Esophagus muscularis mucosa (tissue), 4 donors: Measurements from ENCODE around the gene POLR2J.
"Not testable (repeated sequence)": the region's sequence is repeated elsewhere in the genome, so short reads cannot be mapped to it uniquely, and the experiment has no call there.

ENCODE experiments used
- EP300 ChIP-seq: sonication (generic); formaldehyde crosslinking; IDR thresholded peaks from one replicate; pipeline ENCODE4 v1.6.1; 2017; ENCODE audit warnings: antibody characterized with exemption
- POLR2A ChIP-seq: fragments of 450-650 bp; IDR thresholded peaks from one replicate; pipeline ENCODE4 v1.6.1; 2017; ENCODE audit warnings: antibody characterized with exemption, moderate library complexity, mild to moderate bottlenecking, low read depth
- TF ChIP-seq, protein P1 (sequence below), 3 experiments: fragments of 200-600 bp in 2 of 3; fragments of 450-650 bp in 1 of 3; sonication (generic) in 2 of 3; IDR thresholded peaks; one replicate each; pipeline ENCODE4 v1.5.1; 2017 to 2019; ENCODE audit warnings: antibody characterized with exemption in 3 of 3, mild to moderate bottlenecking in 2 of 3, moderate library complexity in 1 of 3

DNA sequence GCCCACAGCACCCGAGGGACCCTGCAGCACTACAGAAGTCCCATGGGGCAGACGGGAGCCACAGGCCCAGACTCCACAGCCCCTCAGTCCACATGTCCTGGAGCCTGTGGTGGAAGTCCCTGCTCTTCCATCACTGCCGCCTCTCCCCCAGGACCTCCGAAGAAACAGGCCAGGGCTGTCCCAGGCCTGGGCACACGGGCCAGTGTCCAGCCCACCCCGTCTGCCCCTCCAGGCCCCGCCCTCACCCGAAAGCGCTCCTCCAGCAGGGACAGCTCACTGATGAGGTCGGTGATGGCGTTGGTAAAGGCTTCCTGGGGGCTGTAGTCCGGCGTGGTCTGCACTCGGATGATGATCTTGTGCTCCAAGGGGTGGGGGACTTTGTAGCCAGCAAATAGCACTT lies 4.6 kb downstream of the POLR2J start:
- TF ChIP-seq, protein P1, sequence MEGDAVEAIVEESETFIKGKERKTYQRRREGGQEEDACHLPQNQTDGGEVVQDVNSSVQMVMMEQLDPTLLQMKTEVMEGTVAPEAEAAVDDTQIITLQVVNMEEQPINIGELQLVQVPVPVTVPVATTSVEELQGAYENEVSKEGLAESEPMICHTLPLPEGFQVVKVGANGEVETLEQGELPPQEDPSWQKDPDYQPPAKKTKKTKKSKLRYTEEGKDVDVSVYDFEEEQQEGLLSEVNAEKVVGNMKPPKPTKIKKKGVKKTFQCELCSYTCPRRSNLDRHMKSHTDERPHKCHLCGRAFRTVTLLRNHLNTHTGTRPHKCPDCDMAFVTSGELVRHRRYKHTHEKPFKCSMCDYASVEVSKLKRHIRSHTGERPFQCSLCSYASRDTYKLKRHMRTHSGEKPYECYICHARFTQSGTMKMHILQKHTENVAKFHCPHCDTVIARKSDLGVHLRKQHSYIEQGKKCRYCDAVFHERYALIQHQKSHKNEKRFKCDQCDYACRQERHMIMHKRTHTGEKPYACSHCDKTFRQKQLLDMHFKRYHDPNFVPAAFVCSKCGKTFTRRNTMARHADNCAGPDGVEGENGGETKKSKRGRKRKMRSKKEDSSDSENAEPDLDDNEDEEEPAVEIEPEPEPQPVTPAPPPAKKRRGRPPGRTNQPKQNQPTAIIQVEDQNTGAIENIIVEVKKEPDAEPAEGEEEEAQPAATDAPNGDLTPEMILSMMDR (IDR thresholded peaks at IDR 0.05) = not testable (repeated sequence)
- not testable (repeated sequence) for TF ChIP-seq POLR2A, EP300
